ENCODE measurements around the gene MAB21L4. TPM values are rescaled to one million over a fixed set of nuclear protein-coding genes. Genes with fewer than 3 reads are reported as not detected.

Gene MAB21L4
- total and polyA plus RNA-seq, 2 donors (not counting 3 experiments of a cell fraction or from before 2014, with no cell fraction given) = not detected

DNA sequence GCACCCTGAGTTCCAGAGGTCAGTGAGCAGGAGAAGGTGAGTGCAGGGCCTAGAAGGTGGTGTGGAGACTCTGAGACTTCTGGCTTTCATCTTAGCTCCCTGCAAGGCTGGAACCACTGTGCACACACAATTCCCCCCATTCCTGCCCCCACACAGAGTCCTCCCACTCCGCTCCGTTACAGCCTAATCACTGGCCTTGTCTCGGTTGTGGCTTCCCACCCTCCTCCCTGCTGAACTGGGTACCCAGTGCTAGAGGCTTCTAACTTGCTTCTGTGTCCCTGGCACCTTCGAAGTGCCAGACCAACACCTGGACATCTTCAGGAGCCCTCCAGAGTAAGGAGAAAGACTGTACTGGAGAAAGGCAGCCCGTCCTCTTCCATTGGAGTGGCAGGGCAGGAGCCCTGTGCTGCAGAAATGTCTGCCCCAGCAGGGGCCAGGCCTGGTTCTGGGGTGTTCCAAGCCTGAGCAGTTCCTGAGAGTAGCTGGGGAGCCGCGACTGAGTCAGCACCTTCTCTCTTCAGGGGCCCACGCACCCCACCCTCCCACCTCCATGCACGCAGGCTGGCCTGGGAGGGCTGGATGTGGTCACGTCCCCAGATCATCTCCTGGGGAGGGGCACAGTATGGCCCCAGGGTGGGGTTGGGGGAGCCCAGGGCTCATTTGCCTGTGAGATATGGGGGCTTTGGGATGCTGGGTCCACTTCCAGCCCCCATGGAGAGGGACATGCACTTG, 33.6 kb upstream of the MAB21L4 start:
- no peaks in the 10 kb centered on the region for H3K9me1 ChIP-seq (replicated peaks; ENCODE audit: control insufficient read depth, extremely low read depth, insufficient read depth, low read length)
- no TSS peak for BruUV-seq (replicated peaks)
- no peak overlapping the region for H2AFZ ChIP-seq (ENCODE audit: low read depth, low read length)
- FAIRE-seq (no peak), DNase-seq (ENCODE audit: low read depth, low spot score) (no peak)
- H3K36me3 ChIP-seq (ENCODE audit: control insufficient read depth in 2 of 2, extremely low read depth in 1 of 2, insufficient read depth in 2 of 2, low read length in 2 of 2) = no peaks in the 10 kb centered on the region
- no peaks in the 10 kb centered on the region for H3K79me2 ChIP-seq (ENCODE audit: control insufficient read depth, insufficient read depth, low read length)
- H3K4me2 ChIP-seq (ENCODE audit: insufficient read depth, low read length) = no peak overlapping the region
- intact Hi-C loops (cut with micrococcal nuclease) = no loop called here
- no peaks in the 10 kb centered on the region for H4K20me1 ChIP-seq (replicated peaks; ENCODE audit: control insufficient read depth, extremely low read depth, insufficient read depth, low read length)
- CTCF ChIA-PET = no interaction called here
- H3K27me3 ChIP-seq (ENCODE audit: control insufficient read depth in 2 of 2, insufficient read depth in 2 of 2, low read length in 2 of 2) = no peaks in the 10 kb centered on the region
- H3K27ac ChIP-seq (ENCODE audit: insufficient read depth, low read depth, low read length) = no peak overlapping the region
- no peaks in the 10 kb centered on the region for H3K9me3 ChIP-seq (replicated peaks; ENCODE audit: control insufficient read depth, insufficient read depth, low read length)
- TF ChIP-seq POLR2AphosphoS5 (IDR thresholded peaks at IDR 0.05; ENCODE audit: insufficient read depth, low read depth, low read length) (no peak), JUN (IDR thresholded peaks at IDR 0.05; ENCODE audit: borderline replicate concordance, insufficient read depth, insufficient read length, low read depth) (no peak), FOS (IDR thresholded peaks at IDR 0.05; ENCODE audit: borderline replicate concordance, insufficient read depth, low read length) (no peak), EZH2 (IDR thresholded peaks at IDR 0.05; ENCODE audit: borderline replicate concordance, low read depth, low read length, severe bottlenecking) (no peak), POLR2A (IDR thresholded peaks at IDR 0.05; ENCODE audit: low read depth, low read length) (no peak), GATA2 (IDR thresholded peaks at IDR 0.05; ENCODE audit: insufficient read depth, insufficient read length, low read depth, low read length) (no peak), MYC (IDR thresholded peaks at IDR 0.05; ENCODE audit: low read depth, low read length) (no peak)
- TF ChIP-seq, protein P1, sequence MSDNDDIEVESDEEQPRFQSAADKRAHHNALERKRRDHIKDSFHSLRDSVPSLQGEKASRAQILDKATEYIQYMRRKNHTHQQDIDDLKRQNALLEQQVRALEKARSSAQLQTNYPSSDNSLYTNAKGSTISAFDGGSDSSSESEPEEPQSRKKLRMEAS (IDR thresholded peaks at IDR 0.05; ENCODE audit: insufficient read depth, insufficient read length) = no peak
- TF ChIP-seq, protein P2, sequence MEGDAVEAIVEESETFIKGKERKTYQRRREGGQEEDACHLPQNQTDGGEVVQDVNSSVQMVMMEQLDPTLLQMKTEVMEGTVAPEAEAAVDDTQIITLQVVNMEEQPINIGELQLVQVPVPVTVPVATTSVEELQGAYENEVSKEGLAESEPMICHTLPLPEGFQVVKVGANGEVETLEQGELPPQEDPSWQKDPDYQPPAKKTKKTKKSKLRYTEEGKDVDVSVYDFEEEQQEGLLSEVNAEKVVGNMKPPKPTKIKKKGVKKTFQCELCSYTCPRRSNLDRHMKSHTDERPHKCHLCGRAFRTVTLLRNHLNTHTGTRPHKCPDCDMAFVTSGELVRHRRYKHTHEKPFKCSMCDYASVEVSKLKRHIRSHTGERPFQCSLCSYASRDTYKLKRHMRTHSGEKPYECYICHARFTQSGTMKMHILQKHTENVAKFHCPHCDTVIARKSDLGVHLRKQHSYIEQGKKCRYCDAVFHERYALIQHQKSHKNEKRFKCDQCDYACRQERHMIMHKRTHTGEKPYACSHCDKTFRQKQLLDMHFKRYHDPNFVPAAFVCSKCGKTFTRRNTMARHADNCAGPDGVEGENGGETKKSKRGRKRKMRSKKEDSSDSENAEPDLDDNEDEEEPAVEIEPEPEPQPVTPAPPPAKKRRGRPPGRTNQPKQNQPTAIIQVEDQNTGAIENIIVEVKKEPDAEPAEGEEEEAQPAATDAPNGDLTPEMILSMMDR (IDR thresholded peaks at IDR 0.05; ENCODE audit: extremely low read depth in 1 of 2, insufficient read depth in 1 of 2, low read depth in 1 of 2, low read length in 2 of 2) = no peak
- H3K4me1 ChIP-seq (ENCODE audit: control insufficient read depth, extremely low read depth, insufficient read depth, low read length) = no peaks in the 10 kb centered on the region
- no peak overlapping the region for H3K4me3 ChIP-seq (replicated peaks in 1 of 3; ENCODE audit: insufficient read depth in 1 of 3, low read depth in 1 of 3, low read length in 3 of 3)
- dilution Hi-C loops (cut with MboI; ENCODE audit: extremely low pct_ligation_motif_present, low sequenced_read_pairs) = no loop called here
- POLR2A ChIA-PET = no interaction called here
- no peak overlapping the region for H3K9ac ChIP-seq (replicated peaks; ENCODE audit: extremely low read depth, insufficient read depth, low read length)

Measured in endothelial cell of umbilical vein (primary cell).